Measurements from ENCODE around the gene CALCOCO1. TPM values are rescaled to one million over a fixed set of nuclear protein-coding genes. Genes with fewer than 3 reads are reported as not detected.

The CALCOCO1 gene
- total and polyA plus RNA-seq, 10 of the 15 experiments (the other 5 are each of a cell fraction or from before 2014, with no cell fraction given): 2.8 to 55.9 (median 13.7) TPM

DNA sequence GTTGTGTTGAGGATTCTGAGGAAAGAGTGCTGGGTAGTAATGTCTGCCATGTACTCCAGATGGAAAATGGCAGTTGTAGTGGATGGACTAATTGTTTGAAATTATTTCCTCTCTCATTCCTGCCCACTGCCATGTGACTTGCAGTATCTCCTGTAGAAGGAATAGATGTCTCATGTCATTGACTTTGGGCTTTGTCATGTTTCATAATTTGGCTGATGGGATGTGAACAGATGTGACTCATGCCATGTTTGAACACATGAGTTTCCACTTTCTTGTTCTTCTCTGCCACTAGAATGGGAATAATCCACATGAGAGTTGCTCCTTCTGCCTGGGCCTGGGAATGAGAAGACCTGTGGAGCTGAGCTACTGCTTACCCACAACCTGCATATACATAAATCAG is 2.4 kb upstream of the CALCOCO1 start:
- in situ Hi-C loops (cut with MboI): no loop called here
- H3K9me3 ChIP-seq (replicated peaks; ENCODE audit: control insufficient read depth, insufficient read depth, low read length): no peaks in the 10 kb centered on the region
- H2AFZ ChIP-seq (ENCODE audit: control insufficient read depth, low read depth, low read length): no peak overlapping the region
- POLR2A ChIA-PET: no interaction called here
- H4K20me1 ChIP-seq (ENCODE audit: control insufficient read depth, insufficient read depth): no peaks in the 10 kb centered on the region
- H3K27me3 ChIP-seq (replicated peaks in 1 of 2; ENCODE audit: control insufficient read depth in 2 of 2, insufficient read depth in 2 of 2, low read length in 1 of 2): no peaks in the 10 kb centered on the region; a peak in 1 of 4 replicates
- no peak overlapping the region for H3K27ac ChIP-seq (ENCODE audit: control insufficient read depth, insufficient read depth)
- no TSS peak for BruUV-seq (replicated peaks)
- no peak overlapping the region for H3K9ac ChIP-seq (ENCODE audit: control insufficient read depth, insufficient read depth, low read length)
- RAD21 ChIA-PET (ENCODE audit: unreplicated experiment): no interaction called here
- no peaks in the 10 kb centered on the region for H3K36me3 ChIP-seq (ENCODE audit: control insufficient read depth in 2 of 2, insufficient read depth in 2 of 2, low read length in 1 of 2)
- H3K4me3 ChIP-seq: no peak overlapping the region
- FAIRE-seq (no peak), DNase-seq (ENCODE audit: low read depth, low spot score) (no peak), ATAC-seq (no peak)
- CTCF ChIA-PET: interaction anchor here (0.8 to 18.6 kb wide), 8 partner anchors 12 to 52 kb away, joined by 3 to 341 read pairs (median 6); partner anchors contain the start of gene CISTR
- H3K79me2 ChIP-seq (ENCODE audit: control insufficient read depth, insufficient read depth, low read length): no peaks in the 10 kb centered on the region
- SMC1A ChIA-PET (ENCODE audit: uncharacterized antibody, unreplicated experiment): interaction anchor here (0.9 to 11.0 kb wide), 5 partner anchors 9 to 28 kb away, joined by 3 to 128 read pairs (median 4); no protein-coding TSS in a partner anchor
- H3K4me2 ChIP-seq (ENCODE audit: control insufficient read depth, insufficient read depth): no peak overlapping the region
- peaks cover 8% of the 10 kb centered on the region; the same call in 1 of the 2 replicates for H3K4me1 ChIP-seq (ENCODE audit: control insufficient read depth, insufficient read depth, low read length)
- intact Hi-C loops (cut with micrococcal nuclease; ENCODE audit: unreplicated experiment): no loop called here
- no peak for TF ChIP-seq HDGF (IDR thresholded peaks at IDR 0.05)
- no peak for TF ChIP-seq FOXM1 (IDR thresholded peaks at IDR 0.05; ENCODE audit: low read depth, low read length)
- TF ChIP-seq ESRRA (IDR thresholded peaks at IDR 0.05; ENCODE audit: low read length): no peak
- TF ChIP-seq, protein P1, sequence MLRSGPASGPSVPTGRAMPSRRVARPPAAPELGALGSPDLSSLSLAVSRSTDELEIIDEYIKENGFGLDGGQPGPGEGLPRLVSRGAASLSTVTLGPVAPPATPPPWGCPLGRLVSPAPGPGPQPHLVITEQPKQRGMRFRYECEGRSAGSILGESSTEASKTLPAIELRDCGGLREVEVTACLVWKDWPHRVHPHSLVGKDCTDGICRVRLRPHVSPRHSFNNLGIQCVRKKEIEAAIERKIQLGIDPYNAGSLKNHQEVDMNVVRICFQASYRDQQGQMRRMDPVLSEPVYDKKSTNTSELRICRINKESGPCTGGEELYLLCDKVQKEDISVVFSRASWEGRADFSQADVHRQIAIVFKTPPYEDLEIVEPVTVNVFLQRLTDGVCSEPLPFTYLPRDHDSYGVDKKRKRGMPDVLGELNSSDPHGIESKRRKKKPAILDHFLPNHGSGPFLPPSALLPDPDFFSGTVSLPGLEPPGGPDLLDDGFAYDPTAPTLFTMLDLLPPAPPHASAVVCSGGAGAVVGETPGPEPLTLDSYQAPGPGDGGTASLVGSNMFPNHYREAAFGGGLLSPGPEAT (IDR thresholded peaks at IDR 0.05; ENCODE audit: low read depth): no peak
- no peak for TF ChIP-seq YBX1 (IDR thresholded peaks at IDR 0.05)
- TF ChIP-seq, protein P2, sequence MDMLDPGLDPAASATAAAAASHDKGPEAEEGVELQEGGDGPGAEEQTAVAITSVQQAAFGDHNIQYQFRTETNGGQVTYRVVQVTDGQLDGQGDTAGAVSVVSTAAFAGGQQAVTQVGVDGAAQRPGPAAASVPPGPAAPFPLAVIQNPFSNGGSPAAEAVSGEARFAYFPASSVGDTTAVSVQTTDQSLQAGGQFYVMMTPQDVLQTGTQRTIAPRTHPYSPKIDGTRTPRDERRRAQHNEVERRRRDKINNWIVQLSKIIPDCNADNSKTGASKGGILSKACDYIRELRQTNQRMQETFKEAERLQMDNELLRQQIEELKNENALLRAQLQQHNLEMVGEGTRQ (IDR thresholded peaks at IDR 0.05; ENCODE audit: borderline replicate concordance, low read depth, low read length): no peak
- no peak for TF ChIP-seq RAD51 (IDR thresholded peaks at IDR 0.05)
- no peak for TF ChIP-seq KDM1A (IDR thresholded peaks at IDR 0.05; ENCODE audit: borderline replicate concordance)
- no peak for TF ChIP-seq MXI1 (IDR thresholded peaks at IDR 0.05; ENCODE audit: low read depth, low read length)
- no peak for TF ChIP-seq ETV6 (conservative IDR thresholded peaks at IDR 0.05 in 1 of 2, IDR thresholded peaks at IDR 0.05 in 1 of 2; ENCODE audit: borderline replicate concordance in 1 of 2, low read depth in 1 of 2)
- TF ChIP-seq CHD1 (IDR thresholded peaks at IDR 0.05; ENCODE audit: low read depth, low read length): no peak
- no peak for TF ChIP-seq WRNIP1 (IDR thresholded peaks at IDR 0.05; ENCODE audit: borderline replicate concordance, low read depth, low read length)

Measured in GM12878 (cell line).